ENCODE data around the gene ACER2.

DNA sequence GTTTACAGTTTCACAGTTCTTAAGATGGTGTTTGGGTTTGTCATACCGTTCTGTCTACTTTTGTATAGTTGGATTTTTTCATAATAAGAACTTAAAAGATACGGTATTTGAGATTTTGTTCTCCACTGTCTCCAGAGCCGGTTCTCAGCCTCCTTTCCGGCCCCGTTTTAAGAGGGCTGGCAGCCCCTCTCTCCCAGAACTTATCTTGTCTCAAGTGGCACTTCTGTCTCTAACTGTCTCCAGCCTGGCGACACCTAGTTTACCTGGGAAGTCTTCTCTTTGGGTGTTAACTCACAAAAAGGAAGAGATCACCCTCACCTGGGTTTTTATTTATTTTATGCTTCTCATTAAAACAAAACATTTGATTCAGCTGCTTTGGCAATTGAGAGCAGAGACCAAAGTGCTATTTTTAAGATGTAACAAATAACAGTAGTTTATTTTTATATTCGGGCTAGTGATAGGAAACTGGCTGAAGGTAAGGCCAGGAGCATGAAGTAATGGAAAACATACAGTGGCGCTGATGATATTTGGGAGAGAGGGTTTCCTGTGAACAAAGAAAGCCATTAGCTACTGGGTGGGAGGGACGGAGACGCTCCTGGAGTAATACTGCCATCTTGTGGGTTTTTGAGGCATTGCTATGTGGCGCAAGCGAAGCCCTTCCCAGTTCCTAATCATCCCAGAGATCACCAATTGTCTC lies 48.3 kb downstream of the ACER2 start:
- TF ChIP-seq TAF1 (IDR thresholded peaks at IDR 0.05; ENCODE audit: borderline replicate concordance, low read depth, low read length) (no peak), POLR2A (IDR thresholded peaks at IDR 0.05; ENCODE audit: low read depth, low read length) (no peak)
